ENCODE results near the gene PROS1.
"Not testable (repeated sequence)": the region's sequence is repeated elsewhere in the genome, so short reads cannot be mapped to it uniquely, and the experiment has no call there.

The PROS1 gene

DNA sequence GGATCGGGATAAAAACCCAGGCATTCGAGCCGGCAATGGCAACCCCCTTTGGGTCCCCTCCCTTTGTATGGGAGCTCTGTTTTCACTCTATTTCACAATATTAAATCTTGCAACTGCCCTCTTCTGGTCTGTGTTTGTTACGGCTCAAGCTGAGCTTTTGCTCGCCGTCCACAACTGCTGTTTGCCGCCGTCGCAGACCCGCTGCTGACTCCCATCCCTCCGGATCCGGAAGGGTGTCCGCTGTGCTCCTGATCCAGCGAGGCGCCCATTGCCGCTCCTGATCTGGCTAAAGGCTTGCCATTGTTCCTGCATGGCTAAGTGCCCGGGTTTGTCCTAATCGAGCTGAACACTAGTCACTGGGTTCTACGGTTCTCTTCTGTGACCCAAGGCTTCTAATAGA is 8.6 kb downstream of the PROS1 start:
- not testable (repeated sequence) for DNase-seq

DNA sequence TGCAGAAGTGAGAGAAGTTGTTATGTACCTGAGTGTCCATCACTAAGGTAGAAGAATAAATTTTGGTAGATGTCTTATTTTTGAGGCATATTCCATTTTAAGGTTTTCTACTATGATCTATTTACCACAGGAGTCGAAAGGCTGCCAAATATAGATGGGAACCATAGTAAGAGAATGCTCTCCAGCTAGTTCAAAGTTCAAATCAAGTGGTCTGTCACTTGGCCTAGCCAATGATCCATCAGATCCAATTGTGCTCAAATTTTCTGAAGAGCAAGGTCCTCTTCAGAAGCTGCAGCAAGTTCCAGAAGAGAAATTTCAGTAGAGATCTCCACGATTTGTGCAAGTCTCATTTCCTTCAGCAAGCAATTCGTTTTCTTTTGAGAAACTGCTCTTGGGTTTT is 10.9 kb downstream of the PROS1 start:
- no peak for DNase-seq

DNA sequence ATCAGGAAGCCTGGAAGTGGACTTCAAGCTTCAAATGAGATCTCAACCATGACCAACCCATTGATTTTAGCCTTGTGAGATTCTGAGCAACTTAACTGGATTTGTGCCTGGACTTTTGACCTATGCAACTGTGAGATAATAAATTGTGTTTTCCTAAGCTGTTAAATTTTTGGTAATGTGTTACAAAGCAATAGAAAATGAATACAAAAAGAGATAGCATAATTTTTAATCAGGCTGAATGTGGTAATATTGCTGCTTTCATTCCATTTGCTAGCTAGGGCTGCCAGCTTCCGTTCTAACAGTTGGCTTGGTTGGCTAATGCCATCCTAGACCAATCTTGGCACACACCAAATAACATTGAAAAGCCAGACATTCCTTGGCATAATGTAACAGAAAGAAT is 12.2 kb downstream of the PROS1 start:
- no peak for DNase-seq

DNA sequence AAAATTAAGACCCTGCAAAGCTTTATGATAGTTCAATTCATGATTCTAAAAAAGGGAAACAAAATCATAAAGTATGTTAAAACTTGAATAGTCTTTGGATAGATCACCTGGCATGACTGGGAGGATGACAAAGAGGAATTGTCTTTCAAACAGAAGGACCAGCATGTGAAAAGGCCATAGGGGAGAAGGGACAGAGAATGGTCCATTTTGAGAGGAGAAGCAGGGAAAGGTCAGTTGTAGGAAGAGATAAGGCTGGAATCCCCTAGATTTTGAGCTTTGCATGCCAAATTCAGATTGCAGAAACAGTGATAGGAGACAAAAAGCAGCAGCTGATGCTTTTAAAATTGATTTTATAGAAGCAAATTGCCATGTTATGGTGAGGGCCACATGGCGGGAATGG is 12.7 kb downstream of the PROS1 start:
- DNase-seq = no peak

DNA sequence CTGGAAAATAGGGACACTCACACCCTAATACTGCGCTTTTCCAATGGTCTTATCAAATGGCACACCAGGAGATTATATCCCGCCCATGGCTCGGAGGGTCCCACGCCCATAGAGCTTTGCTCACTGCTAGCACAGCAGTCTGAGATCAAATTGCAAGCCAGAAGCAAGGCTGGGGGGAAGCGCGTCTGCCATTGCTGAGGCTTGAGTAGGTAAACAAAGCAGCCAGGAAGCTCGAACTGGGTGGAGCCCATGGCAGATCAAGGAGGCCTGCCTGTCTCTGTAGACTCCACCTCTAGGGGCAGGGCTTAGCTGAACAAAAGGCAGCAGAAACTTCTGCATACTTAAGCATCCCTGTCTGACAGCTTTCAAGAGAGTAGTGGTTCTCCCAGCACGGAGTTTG is 23.7 kb downstream of the PROS1 start:
- DNase-seq = not testable (repeated sequence)

DNA sequence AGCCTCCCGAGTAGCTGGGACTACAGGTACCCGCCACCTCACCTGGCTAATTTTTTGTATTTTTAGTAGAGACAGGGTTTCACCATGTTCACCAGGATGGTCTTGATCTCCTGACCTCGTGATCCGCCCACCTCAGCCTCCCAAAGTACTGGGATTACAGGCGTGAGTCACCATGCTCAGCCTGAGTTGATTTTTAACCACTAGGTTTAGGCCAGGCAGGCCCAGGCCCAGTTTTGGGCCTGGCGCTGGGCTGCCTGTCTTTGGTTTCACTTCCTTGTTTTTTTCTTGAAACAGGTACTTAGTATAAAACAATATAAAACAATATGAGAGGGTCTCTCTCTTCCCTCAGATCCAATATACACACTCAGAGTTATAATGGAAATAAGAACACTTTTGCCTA is 36.2 kb downstream of the PROS1 start:
- not testable (repeated sequence) for DNase-seq

DNA sequence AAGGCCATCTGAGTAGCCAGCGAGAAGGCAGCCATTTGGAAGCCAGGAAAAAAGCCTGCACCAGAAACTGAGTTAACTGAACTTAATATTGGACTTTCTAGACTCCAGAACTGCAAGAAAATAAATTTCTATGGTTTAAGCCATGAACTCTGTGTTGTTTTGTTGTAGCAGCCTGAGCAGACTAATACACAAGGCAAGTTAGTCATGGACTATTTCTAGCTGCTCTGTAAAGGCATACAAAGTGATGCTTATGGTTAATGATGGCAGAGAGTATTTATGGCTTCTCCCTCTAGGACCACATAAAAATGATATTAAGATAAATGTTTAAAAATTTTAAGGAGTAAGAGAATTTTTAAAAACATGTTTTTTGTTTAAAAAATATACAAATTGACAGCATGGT is 37.1 kb downstream of the PROS1 start:
- no peak for DNase-seq

DNA sequence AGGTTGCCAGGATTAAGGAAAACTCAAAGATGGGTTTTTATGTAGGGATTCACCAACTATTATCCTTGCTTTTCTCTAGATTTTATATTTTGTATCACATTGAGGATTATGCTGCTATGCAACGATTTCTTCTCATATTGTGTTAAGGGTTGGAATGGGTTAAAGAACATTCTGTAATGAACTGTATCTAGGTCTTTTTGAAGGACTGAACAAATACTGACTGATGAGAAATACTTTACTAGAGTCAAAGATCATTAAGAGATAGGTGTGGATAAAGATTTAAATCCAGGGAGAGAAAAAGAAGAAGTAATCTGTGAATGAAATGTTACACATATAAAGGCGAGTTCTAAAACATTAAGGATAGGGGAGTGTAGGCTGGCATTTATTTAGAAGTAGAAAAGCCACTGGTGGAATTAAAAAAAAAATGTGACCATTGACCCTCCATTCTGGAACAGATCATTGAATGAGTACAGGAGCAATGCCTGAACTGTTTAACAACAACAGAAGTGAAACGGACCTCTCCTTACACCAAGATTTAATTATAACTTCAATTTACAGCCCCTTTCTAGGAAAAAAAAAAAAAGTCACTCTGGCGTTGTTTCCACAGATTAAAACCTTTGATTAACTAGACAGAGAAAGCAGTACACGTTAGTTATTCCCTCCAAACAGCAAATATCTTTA is 39.2 kb downstream of the PROS1 start:
- no peak for DNase-seq

DNA sequence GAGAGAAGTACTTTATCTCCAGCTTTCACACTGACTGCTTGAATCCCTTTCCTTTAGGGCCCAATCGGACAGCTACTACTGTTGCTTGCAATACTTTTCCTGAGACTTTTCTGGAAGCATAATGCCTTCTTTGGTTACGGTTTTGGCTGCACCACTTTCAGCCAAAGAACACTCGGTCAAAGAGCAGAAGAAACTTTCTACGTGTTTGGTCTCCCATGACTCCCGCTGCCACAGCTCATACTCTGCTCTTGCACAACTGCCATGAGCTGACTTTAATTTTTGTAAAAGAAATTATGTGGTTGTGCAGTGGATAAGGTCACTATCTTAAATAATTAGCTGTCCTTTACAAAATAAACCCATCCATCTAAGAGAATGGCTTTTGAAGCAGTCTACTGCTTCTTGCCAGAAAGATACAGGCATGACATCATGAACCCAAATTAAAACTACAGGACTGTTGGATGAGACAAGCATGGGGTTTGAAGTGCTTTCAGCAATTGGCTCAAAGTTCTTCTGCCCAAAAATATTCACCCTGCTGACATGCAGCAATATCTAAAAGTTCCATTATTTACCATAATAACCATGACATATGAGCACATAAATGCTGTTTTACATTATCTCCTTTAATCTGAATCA is 42.0 kb downstream of the PROS1 start:
- no peak for DNase-seq

DNA sequence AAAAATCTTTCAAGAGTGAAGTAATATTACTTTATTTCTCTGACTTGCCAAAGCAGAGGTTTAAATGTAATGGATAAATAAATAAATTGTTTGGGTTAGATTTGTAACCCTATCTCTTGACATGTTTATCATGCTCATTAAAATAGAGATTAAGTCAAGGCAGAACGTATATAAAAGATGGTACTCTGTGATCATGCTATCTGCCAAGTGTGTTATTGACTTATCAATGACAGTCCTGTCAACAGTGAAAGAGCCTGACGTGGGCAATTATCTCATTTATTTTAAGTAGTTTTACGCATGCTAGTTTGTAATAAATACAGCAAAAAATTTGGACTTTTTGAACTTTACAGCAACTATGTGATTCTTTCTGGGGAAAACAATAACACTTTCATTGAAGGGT is 43.7 kb downstream of the PROS1 start:
- DNase-seq = no peak

DNA sequence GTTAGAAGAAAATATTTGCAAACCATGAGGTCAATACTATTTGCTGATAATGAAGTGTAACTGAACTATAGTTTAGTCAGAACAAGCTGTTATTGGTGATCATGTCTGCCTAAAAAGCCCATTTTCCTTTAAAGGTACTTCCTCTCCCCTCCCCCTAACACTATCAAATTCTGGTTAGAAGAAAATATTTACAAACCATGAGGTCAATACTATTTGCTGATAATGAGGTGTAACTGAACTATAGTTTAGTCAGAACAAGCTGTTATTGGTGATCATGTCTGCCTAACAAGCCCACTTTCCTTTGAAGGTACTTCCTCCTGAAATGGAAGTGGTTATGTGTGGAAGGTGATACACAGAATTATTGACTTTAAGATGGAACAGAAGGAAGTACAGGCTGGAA is 46.9 kb downstream of the PROS1 start:
- no peak for DNase-seq

DNA sequence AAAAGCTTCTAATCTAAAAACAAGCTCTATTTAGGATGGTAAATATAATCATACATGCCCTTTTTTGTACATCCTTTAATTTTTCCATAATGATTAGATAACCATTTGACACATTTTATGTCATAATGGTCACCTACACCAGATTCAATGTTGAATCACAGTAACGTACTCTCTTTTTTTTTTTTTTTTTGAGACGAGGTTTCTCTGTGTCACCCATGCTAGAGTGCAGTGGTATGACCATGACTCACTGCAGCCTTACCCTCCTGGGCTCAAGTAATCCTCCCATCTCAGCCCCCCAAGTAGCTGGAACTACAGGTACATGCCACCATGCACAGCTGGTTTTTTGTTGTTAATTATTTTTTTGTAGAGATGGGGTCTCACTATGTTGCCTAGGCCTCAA is 49.2 kb downstream of the PROS1 start:
- DNase-seq = no peak

DNA sequence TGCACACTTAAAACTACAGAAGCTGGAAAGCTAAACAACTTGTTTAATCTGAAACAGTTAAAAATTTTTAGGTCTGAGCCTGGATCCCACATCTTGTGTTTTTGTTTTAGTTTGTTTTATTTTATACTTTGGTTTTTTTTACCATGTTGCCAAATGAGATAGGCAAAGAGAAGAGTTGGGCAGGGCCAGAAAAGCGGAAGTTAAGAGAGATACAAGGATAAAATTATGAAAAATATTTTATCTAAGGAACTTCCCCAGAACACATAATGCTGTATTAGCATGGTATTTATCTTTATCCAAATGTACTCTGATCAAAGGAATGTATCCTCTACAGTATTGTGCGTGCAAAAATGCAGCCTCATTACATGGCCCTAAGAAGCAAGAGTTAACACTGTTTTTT is 50.7 kb downstream of the PROS1 start:
- no peak for DNase-seq

DNA sequence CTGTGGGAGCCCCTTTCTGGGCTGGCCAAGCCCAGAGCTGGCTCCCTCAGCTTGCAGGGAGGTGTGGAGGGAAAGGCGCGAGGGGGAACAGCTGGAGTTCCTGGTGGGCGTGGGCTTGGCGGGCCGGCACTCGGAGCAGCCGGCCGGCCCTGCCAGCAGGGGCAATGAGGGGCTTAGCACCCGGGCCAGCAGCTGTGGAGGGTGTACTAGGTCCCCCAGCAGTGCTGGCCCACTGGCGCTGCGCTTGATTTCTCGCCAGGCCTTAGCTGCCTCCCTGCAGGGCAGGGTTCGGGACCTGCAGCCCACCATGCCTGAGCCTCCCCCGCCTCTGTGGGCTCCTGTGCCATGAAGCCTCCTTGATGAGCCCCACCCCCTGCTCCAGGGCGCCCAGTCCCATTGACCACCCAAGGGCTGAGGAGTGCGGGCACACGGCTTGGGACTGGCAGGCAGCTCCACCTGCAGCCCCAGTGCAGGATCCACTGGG is 56.1 kb downstream of the PROS1 start:
- not testable (repeated sequence) for DNase-seq

DNA sequence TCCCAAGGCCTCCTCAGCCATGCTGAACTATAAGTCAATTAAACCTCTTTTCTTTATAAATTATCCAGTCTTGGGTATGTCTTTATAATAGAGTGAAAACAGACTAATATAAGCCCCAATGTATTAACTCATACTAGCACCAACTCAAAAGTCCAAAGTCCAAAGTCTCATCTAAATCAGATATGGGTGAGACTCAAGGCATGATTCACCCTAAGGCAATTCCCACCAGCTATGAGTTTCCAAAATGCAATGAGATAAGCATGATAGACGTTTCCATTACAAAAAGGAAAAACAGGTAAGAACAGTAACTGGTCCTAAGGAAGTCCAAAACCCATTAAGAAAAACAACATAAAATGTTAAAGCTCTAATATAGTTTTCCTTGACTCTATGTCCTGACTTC is 60.1 kb downstream of the PROS1 start:
- not testable (repeated sequence) for DNase-seq

DNA sequence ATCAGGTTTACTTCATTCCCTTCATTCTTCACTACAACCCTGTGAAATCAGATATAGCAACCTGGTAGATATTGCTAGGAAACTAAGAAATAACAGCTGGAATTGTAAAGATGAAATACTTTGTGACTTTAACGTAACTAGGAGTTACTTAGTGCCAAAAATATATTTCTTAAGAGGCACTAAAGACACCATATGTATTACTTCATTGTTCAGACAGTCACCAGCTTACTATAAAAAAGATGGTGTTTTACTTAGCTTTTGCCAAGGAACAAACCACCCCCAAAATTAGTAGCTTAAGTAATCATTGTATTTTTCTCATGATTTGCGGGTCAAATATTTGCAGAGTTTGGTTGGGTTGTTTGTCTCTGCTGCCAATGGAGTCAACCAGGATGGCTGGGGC is 62.5 kb downstream of the PROS1 start:
- no peak for DNase-seq

DNA sequence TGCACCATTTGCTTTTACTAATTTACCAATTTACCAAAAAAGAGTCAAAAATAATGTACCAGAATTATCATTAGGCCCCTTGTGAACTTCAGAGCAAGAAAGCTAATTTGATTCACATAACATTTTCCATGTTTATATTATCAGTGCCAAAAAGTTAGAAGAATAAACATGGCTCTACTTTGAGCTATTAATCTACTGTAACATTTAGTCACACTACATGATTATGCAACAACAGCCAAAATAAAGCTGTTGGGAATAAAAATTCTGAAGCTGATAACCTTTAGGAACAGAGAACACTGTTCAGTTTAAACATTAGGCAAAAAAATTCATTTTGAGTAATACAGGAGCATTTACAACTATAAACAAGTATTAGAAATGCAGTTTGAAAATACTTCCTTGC is 63.6 kb downstream of the PROS1 start:
- DNase-seq = no peak

DNA sequence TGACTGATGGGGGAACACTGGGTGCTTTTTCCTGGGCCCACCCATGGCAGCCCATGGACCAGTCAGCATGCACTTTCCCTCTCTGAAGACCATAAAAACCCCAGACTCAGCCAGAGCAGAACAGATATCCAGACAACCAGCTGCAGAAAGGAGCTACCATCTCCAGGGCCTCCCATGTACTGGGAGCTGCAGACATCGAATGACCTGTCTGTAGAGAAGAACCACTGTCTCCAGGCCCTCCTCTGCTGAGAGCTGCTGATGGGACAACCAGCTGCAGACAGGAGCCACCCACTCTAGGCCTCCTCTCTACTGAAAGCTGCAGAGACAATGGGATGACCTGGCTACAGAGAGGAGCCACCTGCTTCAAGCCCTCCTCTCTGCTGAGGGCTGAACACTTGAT is 66.6 kb downstream of the PROS1 start:
- DNase-seq = no peak

DNA sequence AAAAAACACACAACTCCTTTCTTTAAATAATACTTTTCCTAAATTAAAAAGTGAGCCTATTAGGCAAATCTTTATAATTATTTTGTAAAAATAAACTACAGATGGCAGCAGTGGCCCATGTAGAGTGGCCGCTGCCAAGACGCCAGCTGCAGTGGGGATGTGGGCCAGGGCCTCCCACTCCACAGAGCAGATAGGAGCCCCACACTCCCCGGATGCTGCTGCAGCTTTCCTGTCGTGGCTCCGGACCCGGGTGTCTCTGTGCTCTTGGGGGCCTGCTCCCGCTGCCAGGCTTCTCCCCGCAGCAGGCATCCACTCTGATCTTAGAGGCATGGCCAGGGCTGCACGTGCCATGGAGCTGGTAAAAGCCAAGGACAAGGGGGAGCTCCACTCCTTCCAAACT is 67.5 kb downstream of the PROS1 start:
- DNase-seq = no peak

DNA sequence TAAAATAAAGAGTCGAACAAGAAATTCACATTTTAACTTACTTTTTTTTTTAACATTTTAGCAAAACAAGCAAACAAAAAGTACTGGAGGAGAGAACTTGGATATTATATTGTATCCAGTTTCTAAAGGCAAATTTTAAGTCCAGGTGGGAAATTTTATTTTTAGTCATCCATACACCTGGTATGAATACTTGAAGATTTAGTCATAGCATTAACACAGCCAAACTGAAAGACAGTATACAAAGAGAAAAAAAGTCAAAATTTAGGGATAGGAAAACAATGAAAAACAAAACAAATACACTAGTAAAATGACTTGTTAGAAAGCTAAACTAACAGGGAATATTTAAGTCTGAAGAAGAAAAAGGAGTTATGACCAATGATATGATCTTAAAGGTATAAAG is 69.1 kb downstream of the PROS1 start:
- DNase-seq = no peak

DNA sequence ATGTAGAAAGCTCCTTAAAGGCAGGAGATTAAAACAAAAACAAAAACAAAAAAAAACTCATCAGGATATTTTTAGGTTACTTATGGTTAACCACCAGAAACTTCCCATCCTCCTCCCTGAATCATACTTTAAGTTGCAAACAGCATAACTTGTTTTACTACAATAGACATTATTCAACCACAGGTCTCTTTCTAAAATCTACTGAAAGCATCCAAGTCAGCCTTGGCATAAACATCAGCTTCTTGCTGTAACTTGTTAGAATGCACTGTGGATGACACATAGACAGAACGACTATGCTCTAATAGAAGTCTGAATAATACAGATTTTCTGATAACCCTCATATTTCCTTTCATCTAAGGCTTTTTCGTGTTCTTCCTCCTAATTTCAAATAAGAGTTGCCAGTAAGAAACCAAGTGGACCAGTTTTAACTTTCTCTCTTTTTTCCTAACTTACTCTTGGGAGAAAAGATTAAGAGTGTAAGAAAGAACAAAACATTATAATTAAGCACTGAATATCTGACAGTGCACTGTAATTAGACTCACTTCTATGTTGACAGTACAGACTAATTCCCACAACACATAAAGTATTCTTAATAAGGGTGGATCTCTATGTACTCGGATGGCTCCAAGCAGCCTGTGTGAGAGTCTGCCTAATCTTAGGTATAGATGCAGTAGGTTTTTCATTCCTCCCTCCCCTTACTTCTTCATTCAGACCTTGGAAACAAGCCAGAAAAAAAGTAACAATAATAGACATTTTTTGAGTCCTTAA is 95.3 kb downstream of the PROS1 start:
- DNase-seq = not testable (repeated sequence)

DNA sequence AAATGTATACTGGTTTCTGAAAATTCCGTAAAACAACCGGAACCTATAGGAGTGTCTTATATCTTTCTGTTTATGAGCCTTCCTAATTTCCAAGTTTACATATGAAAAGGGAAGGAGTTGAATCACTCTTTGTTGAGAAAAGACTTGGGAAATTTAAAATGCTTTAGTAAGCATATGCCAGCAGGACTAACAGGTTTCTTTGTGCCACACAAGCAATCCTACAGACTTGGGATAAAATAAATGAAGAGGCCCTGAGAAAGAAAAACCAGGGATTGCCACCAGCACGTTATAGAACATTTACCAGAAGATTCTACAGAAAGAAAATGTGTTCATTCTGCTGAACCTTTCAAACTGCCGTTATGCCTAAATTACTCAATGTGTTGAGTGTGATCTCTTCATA is 96.3 kb downstream of the PROS1 start:
- DNase-seq = not testable (repeated sequence)

DNA sequence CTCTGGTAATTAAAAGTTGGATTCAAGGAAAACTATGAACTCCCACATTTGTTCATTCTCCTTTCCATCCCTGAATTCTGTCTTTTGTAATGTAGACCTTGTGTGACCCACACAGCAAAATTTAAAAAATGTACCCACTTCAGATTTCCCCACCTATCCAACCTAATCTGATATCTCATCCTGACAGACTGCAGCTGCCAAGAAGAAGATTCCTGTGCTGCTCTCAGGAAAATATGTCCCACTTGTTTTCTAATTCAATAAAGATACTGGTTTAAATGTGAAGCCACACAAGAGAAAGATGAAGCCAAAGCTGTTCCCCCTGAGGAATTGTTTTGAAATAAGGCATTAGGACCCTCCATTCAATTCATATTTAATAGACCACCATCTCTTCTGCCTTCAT is 100.3 kb downstream of the PROS1 start:
- not testable (repeated sequence) for DNase-seq

DNA sequence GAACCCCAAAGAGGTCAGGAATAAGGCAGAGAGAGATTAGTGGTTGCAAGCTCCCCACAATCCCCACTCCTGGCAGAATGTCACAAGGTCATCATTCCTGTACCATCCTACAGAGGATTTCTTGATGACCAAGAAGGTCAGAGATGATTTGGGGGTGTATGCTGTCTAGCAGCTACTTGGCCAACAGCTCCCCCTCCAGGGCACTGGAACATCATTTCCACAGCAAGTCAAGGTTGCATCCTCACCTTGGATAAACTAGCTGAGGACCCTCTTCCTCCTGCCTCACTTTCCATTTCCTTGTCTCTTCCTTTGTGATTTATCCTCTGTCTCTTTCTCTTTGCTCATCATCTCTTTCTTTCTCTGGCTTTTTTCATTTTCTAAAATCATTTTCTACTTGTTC is 106.3 kb downstream of the PROS1 start:
- DNase-seq = no peak

All from stimulated activated CD4-positive, alpha-beta T cell treated with anti-CD3 and anti-CD28 coated beads, Interleukin-4, amount 100 ng/mL, for 4 hours (primary cell).